Measurements from ENCODE around the gene LARGE1. TPM values are rescaled to one million over a fixed set of nuclear protein-coding genes. Genes with fewer than 3 reads are reported as not detected.
A peak's percentile ranks its signal among the peaks of the same experiment; 100 is the strongest.

LARGE1 gene
- polyA plus RNA-seq, 1 donor: 17.8 TPM

DNA sequence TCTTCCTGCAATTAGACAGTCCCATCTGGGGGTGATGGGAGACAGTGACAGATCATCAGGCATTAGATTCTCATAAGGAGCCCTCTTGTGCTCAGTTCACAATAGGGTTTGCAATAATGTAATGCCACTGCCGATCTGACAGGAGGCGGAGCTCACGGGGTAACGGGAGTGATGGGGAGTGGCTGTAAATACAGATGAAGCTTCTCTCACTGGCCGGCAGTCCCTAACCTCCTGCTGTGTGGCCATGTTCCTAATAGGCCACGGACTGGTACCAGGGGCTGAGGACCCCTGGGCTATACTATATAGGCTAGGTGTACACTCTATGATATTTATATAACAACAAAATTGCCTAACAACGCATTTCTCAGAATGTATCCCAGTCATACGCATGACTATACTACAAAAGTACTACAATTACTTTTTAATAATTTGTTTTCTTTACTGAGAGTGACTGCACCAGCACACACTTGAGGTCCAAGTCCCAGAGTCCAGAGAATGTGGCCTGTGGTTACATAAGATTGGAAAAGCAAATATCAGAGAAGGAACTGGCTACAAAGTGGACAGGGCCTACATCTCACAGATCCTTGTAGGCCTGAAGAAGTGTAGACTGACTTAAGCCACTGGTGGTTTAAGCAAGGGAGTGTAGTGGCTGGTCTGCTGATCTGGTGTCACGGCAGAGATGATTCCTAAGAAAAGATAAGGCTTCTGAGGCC is 200.0 kb downstream of the LARGE1 start:
- H3K36me3 ChIP-seq (ENCODE audit: control insufficient read depth, insufficient read depth, low read length): no peaks in the 10 kb centered on the region
- DNase-seq: peak; percentile 9 to 17
- no peaks in the 10 kb centered on the region for H3K27me3 ChIP-seq (ENCODE audit: control insufficient read depth, insufficient read depth, low read length)
- WGBS (ENCODE audit: insufficient coverage, low lambda C conversion rate): 60% methylated on average over 2 of the region's 9 CpGs
- no peaks in the 10 kb centered on the region for H3K4me1 ChIP-seq (ENCODE audit: control insufficient read depth, insufficient read depth, low read length)
- H3K27ac ChIP-seq (ENCODE audit: low read length): no peak overlapping the region
- no peak overlapping the region for H3K4me3 ChIP-seq (ENCODE audit: low read length)
- H3K9me3 ChIP-seq (ENCODE audit: control insufficient read depth, low read depth, low read length): no peaks in the 10 kb centered on the region

DNA sequence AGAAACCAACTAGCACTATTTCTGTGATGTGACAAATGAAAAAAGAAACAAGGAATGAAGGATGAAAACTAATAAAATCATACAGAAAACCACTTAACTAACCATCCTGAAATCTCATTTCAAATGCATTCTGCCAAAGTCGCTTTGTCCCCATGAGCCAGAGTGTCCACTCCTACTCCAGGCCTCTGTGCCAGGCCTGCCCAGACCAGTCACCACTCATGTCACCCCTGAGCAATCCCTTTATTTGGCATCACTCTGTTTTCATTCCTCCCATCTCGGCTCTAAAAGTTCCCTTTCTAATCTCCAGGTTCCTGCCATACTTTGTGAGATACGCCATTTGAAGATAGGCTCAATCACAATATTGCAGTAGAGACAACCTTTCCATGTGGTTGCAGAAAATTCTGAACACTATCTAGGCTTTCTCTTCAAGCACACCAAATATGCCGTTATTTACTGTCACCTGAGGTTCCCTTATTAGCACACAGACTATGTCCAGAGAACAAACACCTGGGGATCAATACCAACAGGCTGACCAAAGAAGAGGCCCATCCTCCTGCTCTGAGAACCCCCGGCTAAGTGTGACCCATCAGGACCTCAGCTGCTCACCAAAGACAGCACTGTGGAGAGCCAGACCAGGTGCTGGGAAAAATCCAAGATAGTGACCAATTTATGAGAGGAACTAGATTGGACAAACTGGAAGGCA is 202.4 kb downstream of the LARGE1 start:
- no peak for DNase-seq
- Histone ChIP-seq H3K4me1 (ENCODE audit: control insufficient read depth, insufficient read depth, low read length) (no peaks in the 10 kb centered on the region), H3K27me3 (ENCODE audit: control insufficient read depth, insufficient read depth, low read length) (no peaks in the 10 kb centered on the region), H3K4me3 (ENCODE audit: low read length) (no peak overlapping the region), H3K27ac (ENCODE audit: low read length) (no peak overlapping the region), H3K36me3 (ENCODE audit: control insufficient read depth, insufficient read depth, low read length) (no peaks in the 10 kb centered on the region), H3K9me3 (ENCODE audit: control insufficient read depth, low read depth, low read length) (no peaks in the 10 kb centered on the region)
- WGBS (ENCODE audit: insufficient coverage, low lambda C conversion rate): 86% methylated on average over 2 of the region's 5 CpGs

DNA sequence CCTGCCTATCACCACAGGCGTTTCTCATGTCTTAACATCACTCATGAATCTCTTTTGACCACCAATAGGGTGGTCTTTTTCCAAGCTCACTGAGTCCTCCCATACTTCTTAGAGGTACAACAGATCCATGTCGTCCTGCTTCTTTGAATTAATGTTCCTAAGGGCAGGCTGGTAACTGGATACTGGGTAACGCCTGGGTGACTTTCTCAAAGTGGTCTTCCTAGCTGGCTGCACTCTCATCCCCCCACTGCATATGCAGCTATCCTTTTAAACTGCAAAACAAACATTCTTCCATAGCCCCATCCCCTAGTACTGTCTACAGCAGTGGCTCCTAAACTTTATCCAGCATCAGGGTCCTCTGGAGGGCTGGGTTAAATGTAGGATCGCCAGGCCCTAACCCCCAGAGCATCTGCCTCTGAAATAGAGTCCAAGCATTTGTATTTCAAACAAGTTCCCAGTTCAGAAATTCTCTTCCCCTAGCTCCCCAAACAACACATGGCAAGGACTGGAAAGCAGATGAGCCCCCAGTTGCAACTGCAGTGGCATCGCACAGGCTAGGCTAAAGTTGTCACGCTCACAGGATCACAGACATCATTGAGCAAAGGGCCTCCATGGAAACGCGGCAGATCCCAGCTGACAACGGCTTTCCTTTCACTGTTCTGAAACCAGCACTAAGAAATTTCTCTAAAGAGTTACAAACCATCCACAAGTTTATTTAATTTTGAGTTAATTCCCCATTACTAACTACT is 204.9 kb downstream of the LARGE1 start:
- H3K4me1 ChIP-seq (ENCODE audit: control insufficient read depth, insufficient read depth, low read length): no peaks in the 10 kb centered on the region
- no peaks in the 10 kb centered on the region for H3K36me3 ChIP-seq (ENCODE audit: control insufficient read depth, insufficient read depth, low read length)
- DNase-seq: no peak
- no CpG with 5 or more reads among the region's 9 CpGs for whole genome bisulfite sequencing (ENCODE audit: insufficient coverage, low lambda C conversion rate)
- H3K27me3 ChIP-seq (ENCODE audit: control insufficient read depth, insufficient read depth, low read length): no peaks in the 10 kb centered on the region
- no peaks in the 10 kb centered on the region for H3K9me3 ChIP-seq (ENCODE audit: control insufficient read depth, low read depth, low read length)
- no peak overlapping the region for H3K4me3 ChIP-seq (ENCODE audit: low read length)
- H3K27ac ChIP-seq (ENCODE audit: low read length): no peak overlapping the region

DNA sequence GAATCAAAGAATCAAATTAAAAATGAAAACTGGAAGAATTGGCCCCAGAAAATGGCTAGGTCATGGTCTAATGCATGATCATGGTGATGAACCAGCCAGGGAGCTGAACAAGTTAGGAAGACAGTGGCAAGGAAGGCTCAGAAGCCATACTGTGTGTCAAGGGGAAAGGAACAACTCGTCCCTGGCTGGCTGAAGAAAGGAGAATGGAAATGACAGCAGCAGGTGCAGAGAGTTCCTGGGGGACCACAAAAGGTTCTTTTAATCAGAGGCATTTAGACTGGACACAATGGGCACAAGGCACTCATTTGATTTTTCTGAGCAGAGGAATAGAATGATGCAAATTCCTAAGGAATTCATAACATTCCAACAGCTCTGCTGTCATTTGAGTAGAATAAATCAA is 209.9 kb downstream of the LARGE1 start:
- Histone ChIP-seq H3K36me3 (ENCODE audit: control insufficient read depth, insufficient read depth, low read length) (no peaks in the 10 kb centered on the region), H3K27me3 (ENCODE audit: control insufficient read depth, insufficient read depth, low read length) (no peaks in the 10 kb centered on the region), H3K9me3 (ENCODE audit: control insufficient read depth, low read depth, low read length) (no peaks in the 10 kb centered on the region), H3K27ac (ENCODE audit: low read length) (no peak overlapping the region), H3K4me1 (ENCODE audit: control insufficient read depth, insufficient read depth, low read length) (no peaks in the 10 kb centered on the region), H3K4me3 (ENCODE audit: low read length) (no peak overlapping the region)
- no peak for DNase-seq
- WGBS (ENCODE audit: insufficient coverage, low lambda C conversion rate): no CpG with 5 or more reads among the region's 1 CpG

DNA sequence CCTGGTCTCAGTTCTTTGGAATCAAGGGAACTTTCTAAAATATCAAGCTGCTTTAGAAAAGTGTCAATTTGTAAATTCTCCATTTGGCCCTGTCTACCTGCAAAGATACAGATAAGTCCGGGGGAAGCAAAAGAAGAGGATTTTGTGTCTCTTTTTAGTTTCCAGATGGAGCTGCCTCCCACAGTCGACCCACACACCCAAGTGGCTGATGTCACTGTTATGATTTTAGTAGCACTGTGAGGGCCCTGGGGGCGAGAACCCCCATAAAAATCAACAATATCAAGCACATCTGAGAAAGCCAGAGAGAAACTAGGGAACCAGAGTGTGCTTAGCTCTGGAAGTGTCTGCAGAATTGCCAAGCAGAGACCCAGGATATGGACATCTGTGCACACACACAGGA is 212.7 kb downstream of the LARGE1 start:
- WGBS (ENCODE audit: insufficient coverage, low lambda C conversion rate): no CpG with 5 or more reads among the region's 3 CpGs

DNA sequence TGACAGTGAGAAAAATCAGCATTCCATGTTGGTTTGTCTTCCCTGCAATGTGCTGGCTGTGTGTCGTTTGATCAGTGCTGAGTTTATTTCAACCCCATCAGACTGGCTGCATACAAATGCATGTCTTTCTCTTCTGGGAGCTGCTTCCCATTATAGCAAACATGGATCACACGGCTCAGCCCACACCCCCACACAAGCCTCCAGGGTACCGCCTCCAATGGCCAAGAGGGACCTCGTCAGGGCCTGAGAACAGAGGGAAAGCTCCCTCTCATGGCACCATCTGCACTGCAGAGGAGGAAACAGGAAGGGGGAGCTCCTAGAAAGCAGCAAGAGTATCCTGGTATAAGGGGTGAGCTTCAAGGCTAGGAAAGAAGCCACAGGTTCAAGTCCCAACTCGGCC is 214.2 kb downstream of the LARGE1 start:
- no peak for DNase-seq
- WGBS (ENCODE audit: insufficient coverage, low lambda C conversion rate): no CpG with 5 or more reads among the region's 5 CpGs
- Histone ChIP-seq H3K36me3 (ENCODE audit: control insufficient read depth, insufficient read depth, low read length) (no peaks in the 10 kb centered on the region), H3K9me3 (ENCODE audit: control insufficient read depth, low read depth, low read length) (no peaks in the 10 kb centered on the region), H3K4me1 (ENCODE audit: control insufficient read depth, insufficient read depth, low read length) (no peaks in the 10 kb centered on the region), H3K27me3 (ENCODE audit: control insufficient read depth, insufficient read depth, low read length) (no peaks in the 10 kb centered on the region), H3K4me3 (ENCODE audit: low read length) (no peak overlapping the region), H3K27ac (ENCODE audit: low read length) (no peak overlapping the region)

More for the DNA sequence above, 212.7 kb downstream of the LARGE1 start:
- no peaks in the 10 kb centered on the region for H3K4me1 ChIP-seq (ENCODE audit: control insufficient read depth, insufficient read depth, low read length)
- no peaks in the 10 kb centered on the region for H3K36me3 ChIP-seq (ENCODE audit: control insufficient read depth, insufficient read depth, low read length)
- H3K27me3 ChIP-seq (ENCODE audit: control insufficient read depth, insufficient read depth, low read length): no peaks in the 10 kb centered on the region
- DNase-seq: no peak
- H3K27ac ChIP-seq (ENCODE audit: low read length): no peak overlapping the region
- no peak overlapping the region for H3K4me3 ChIP-seq (ENCODE audit: low read length)
- no peaks in the 10 kb centered on the region for H3K9me3 ChIP-seq (ENCODE audit: control insufficient read depth, low read depth, low read length)

DNA sequence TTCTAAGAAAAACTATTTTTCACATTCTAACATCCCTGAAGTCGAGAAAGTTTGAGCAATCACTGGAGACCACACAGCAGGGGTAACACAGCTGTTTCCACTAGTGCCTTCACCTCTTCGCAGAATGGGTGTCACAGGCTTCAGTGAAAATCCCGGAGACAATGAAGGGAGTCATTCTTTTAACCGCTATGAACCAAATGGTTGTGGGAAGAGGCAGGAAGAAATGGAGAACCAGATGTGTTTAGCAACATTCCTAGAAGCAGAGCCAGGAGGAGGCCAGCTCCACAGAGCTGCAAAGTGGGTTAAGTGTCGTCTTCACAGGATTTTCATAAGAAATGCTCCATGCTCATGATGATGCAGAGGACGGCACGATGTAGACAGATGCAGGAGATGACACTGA is 221.1 kb downstream of the LARGE1 start:
- Histone ChIP-seq H3K27me3 (ENCODE audit: control insufficient read depth, insufficient read depth, low read length) (no peaks in the 10 kb centered on the region), H3K9me3 (ENCODE audit: control insufficient read depth, low read depth, low read length) (no peaks in the 10 kb centered on the region), H3K4me3 (ENCODE audit: low read length) (no peak overlapping the region), H3K4me1 (ENCODE audit: control insufficient read depth, insufficient read depth, low read length) (no peaks in the 10 kb centered on the region), H3K27ac (ENCODE audit: low read length) (no peak overlapping the region), H3K36me3 (ENCODE audit: control insufficient read depth, insufficient read depth, low read length) (peaks cover 3% of the 10 kb centered on the region)
- no CpG with 5 or more reads among the region's 7 CpGs for WGBS (ENCODE audit: insufficient coverage, low lambda C conversion rate)
- no peak for DNase-seq

DNA sequence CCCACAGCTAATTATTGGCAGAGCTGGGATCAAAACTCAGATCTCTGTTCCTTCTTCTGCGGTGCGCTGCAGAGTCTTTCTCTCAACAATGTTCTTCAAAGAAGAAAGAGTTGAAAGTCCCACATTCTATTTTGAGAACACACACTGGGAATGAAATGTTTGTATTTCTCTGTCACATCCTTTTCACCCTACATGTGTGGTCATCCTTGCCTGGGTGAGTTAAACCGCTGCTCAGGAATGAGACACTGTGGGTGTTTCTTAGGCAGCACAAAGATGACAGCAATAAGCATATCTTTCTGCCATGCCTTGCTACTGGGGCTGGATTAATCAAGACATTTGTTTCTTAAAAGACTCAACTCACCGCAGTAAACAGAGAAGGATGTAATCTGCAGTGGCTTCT is 222.6 kb downstream of the LARGE1 start:
- DNase-seq: no peak
- H3K27me3 ChIP-seq (ENCODE audit: control insufficient read depth, insufficient read depth, low read length): no peaks in the 10 kb centered on the region
- peaks cover 3% of the 10 kb centered on the region for H3K36me3 ChIP-seq (ENCODE audit: control insufficient read depth, insufficient read depth, low read length)
- H3K4me3 ChIP-seq (ENCODE audit: low read length): no peak overlapping the region
- 100% methylated on average over 2 of the region's 4 CpGs for WGBS (ENCODE audit: insufficient coverage, low lambda C conversion rate)
- H3K4me1 ChIP-seq (ENCODE audit: control insufficient read depth, insufficient read depth, low read length): no peaks in the 10 kb centered on the region
- H3K27ac ChIP-seq (ENCODE audit: low read length): no peak overlapping the region
- no peaks in the 10 kb centered on the region for H3K9me3 ChIP-seq (ENCODE audit: control insufficient read depth, low read depth, low read length)

DNA sequence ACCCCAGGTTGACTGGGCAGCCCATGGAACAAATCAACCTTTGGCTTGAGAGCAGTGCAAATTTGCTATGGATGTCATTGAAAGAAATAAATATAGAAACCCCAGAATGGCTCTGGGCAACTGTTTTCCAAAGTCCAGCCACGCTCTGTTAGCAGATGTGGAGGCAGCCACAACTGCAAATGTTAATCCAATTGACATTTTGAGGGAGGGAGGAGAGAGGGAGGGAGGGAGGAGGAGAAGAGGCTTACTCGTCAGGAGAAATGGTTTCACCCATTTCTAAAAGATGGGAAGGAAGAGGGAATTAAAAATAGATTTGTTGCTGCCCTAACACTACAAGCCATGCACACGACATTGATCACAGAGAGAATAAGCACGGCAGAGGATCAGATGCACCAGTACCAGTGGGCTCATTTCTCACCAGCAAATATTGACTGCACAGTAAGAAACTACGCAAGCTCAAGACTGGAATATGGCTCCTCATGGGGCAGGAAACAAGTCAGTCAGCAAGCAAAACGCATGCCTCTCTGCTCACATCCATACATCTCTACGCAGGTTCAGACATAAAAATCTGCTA is 229.1 kb downstream of the LARGE1 start:
- no peaks in the 10 kb centered on the region for H3K9me3 ChIP-seq (ENCODE audit: control insufficient read depth, low read depth, low read length)
- H3K36me3 ChIP-seq (ENCODE audit: control insufficient read depth, insufficient read depth, low read length): no peaks in the 10 kb centered on the region
- H3K4me3 ChIP-seq (ENCODE audit: low read length): no peak overlapping the region
- no peak for DNase-seq
- no peaks in the 10 kb centered on the region for H3K4me1 ChIP-seq (ENCODE audit: control insufficient read depth, insufficient read depth, low read length)
- no peak overlapping the region for H3K27ac ChIP-seq (ENCODE audit: low read length)
- 100% methylated on average over 1 of the region's 7 CpGs for WGBS (ENCODE audit: insufficient coverage, low lambda C conversion rate)
- no peaks in the 10 kb centered on the region for H3K27me3 ChIP-seq (ENCODE audit: control insufficient read depth, insufficient read depth, low read length)

DNA sequence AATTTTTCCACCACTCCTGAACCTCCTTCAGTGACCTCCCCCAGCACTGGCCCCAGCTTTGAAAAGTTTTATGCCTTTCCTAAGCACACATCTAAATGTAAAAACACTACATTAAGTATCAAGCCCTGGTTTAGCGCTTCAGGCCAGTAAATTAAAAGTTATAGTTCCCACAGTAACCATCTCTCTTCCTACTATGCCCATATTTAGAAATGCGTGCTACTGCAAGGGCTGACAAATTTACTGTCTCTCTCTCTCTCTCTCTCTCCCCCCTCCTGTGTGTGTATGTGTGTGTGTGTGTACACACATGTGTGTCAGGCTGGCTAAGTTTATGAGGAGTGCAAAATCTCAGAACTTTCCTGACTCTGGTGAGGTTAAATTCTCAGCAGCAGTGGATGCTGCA is 231.4 kb downstream of the LARGE1 start:
- Histone ChIP-seq H3K4me3 (ENCODE audit: low read length) (no peak overlapping the region), H3K36me3 (ENCODE audit: control insufficient read depth, insufficient read depth, low read length) (no peaks in the 10 kb centered on the region), H3K27me3 (ENCODE audit: control insufficient read depth, insufficient read depth, low read length) (no peaks in the 10 kb centered on the region), H3K27ac (ENCODE audit: low read length) (no peak overlapping the region), H3K9me3 (ENCODE audit: control insufficient read depth, low read depth, low read length) (no peaks in the 10 kb centered on the region), H3K4me1 (ENCODE audit: control insufficient read depth, insufficient read depth, low read length) (no peaks in the 10 kb centered on the region)
- WGBS (ENCODE audit: insufficient coverage, low lambda C conversion rate): 90% methylated on average over 2 of the region's 2 CpGs
- DNase-seq: no peak
